ENCODE measurements around the gene FKBP15.
"Not testable (repeated sequence)": the region's sequence is repeated elsewhere in the genome, so short reads cannot be mapped to it uniquely, and the experiment has no call there.

FKBP15 gene

GRCh38 chr9:113235701-113236255, 14.7 kb upstream of the FKBP15 start:
- not testable (repeated sequence) for DNase-seq

DNA sequence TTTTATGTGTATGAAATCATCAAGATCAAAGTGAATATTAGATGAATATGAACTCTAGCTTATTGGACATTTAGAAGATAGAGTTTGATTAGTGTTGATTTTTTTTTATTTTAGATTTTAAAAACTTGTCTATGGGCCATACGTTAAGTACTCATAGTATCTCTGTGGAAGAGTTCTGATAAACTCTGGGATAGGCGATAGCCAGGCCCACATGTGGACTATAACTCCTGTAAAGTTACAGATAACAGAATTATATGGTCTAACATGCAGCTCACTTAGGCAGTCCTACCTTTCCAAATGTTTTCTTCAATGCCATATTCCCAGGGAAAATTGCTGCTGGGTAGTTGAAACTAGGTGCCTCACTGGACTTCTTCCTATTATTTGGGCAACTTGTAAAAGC, 10.6 kb upstream of the FKBP15 start:
- no peak for DNase-seq

DNA sequence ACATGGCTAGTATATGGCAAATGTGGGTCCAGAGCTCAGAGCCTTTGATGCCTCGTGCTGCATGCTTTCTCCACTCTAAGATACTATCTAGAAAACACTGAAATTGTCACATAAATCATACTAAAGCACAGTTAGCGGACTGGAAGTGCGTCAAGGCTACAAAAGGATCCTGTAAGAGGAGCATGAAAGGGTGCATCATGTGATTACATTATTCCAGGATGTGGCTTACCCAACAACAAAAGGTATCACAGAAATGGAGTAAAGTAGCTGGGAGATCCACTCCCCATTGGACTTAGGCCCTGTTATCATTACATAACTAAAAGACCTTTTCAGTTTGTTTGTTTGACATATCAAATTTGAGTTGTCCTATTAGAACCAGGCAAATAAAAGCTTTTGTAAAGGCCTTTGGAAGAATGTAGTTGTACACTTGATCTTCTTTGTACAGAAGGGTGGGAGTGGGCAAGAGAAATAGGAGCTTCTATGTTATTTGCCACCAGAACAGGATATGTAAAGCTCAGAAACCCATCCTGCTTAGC, 7.1 kb upstream of the FKBP15 start:
- no peak for DNase-seq

- no peak for DNase-seq
Observed at GRCh38 chr9:113227436-113227835, 6.4 kb upstream of the FKBP15 start.

DNA sequence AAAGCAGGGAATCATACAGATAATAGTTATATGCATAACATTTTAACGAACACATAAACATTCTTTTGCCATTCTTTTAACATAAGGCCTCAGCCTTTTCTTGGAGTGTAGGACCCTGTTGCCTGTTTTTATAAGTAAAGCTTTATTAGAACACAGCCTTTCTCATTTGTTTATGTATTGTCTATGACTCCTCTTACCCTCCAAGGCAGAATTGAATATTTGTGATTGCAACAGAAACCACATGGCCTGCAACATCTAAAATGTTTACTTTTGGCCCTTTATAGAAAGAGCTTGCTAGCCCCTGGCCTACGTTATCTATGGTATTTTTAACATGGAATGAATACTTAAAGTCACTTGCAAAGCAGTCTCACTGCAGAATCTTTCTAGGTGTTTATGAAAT, 2.9 kb upstream of the FKBP15 start:
- no peak for DNase-seq

- DNase-seq = no peak
Observed at GRCh38 chr9:113222482-113222841, 1.4 kb upstream of the FKBP15 start.

GRCh38 chr9:113221800-113222481, 864 bp upstream of the FKBP15 start:
- no peak for DNase-seq

DNA sequence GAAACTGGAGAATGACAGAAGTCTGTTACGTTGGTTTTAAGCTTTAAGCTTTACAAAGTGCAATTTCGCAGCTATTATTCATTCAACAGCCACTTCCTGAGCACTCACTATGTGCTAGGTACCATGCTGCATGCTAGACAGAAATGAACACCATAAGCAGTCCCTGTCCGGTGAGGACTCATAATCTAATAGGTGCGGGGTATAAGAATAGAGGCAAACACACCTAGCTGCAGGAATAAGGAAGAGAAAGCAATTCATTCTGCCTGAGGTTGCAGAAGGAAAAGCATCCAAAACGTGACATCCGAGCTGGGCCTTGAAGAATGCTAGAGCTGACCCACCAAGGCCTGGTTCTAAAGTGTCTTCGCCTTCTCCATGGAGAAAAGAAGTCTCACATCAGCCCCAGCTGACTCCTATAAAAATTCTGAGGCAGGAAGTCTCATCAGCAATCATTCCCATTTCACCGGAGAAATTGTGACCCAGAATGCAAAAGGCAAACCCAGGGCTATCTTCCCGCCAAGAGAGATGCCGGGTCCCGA, 542 bp downstream of the FKBP15 start:
- DNase-seq = no peak

- no peak for DNase-seq
Observed at GRCh38 chr9:113219969-113220368, 1.1 kb downstream of the FKBP15 start.

DNA sequence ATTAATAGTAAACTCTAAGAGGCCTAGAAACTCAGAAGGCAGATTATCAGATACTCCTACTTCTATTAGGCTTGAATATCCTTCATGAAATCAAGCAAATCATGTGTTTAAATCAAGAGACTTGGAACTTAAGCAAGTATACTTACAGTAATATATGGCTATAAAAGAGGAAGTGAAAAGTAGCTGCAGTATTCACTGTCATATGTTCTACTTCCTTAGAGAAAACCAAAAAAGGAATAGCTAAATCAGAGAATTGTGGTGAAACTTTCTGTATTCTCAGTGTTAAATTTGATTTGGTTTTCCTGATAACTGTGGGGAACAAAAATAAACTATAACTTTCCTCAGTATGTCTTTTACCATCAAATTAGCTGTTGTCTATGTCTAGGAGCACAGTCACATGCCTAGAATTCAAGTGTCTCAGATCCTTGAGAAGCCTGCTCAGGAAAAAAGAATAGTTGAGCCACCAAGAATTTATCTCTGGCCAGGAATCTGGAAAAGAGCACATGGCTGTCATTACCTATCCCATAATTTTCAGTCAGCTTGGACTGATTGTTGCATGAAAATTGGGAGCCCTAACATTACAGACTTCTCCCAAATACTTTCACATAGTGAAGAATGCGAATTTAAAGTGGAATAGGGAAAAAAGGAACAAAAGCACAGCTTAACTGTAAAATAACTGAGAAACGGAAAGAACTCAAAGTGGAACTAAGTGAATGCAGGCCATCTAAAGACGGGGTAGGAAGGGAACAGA, 1.7 kb downstream of the FKBP15 start:
- DNase-seq = no peak

- DNase-seq = no peak
Observed at GRCh38 chr9:113216406-113216805, 4.7 kb downstream of the FKBP15 start.

DNA sequence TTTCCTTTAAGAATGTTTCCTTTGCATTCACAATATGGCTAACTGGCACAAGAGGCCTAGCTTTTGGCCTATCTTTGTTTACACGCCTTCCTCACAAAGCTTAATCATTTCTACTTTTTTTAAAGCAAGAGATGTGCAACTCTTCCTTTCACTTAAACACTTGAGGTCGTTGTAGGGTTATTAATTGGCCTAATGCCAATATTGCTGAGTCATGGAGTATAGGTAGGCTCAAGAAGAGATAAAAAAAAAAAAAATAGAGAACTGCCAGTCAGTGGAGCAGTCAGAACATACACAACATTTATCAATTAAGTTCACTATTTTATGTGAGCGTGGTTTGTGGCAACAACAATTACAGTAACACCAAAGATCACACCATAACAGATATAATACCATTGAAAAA, 5.9 kb downstream of the FKBP15 start:
- DNase-seq = no peak

- DNase-seq = no peak
Observed at GRCh38 chr9:113210815-113211214, 10.3 kb downstream of the FKBP15 start.

DNA sequence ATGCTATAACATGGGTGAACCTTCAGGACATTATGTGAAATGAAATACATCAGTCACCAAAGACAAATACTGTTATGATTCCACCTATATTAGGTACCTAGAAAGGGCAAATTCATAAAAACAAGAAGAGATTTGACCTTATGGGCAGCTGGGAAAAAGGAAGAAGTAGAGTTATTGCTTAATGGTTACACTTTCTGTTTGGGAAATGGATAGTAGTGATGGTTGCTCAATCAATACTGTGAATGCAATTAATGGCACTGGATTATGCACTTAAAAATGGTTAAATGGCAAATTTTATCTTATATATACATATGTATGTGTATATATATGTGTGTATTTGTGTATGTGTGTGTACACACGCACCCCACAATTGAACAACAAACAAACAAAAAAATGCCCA, 15.2 kb downstream of the FKBP15 start:
- DNase-seq = no peak

DNA sequence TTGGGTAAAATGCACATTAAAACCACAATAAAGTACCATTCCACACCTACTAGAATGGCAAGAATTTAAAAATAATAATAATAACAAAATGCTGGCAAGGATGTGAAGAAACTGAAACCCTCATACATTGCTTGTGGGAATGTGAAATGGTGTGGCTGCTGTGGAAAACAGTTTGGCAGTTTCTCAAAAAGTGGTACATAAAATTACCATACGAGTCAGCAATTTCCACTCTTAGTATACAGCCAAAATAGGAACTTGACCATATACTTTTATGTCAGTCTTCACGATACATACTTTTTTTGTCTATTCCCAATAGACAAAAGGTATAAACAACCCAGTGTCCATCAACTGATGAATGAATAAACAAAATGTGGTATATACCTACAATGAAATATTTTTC, 15.6 kb downstream of the FKBP15 start:
- no peak for DNase-seq

DNA sequence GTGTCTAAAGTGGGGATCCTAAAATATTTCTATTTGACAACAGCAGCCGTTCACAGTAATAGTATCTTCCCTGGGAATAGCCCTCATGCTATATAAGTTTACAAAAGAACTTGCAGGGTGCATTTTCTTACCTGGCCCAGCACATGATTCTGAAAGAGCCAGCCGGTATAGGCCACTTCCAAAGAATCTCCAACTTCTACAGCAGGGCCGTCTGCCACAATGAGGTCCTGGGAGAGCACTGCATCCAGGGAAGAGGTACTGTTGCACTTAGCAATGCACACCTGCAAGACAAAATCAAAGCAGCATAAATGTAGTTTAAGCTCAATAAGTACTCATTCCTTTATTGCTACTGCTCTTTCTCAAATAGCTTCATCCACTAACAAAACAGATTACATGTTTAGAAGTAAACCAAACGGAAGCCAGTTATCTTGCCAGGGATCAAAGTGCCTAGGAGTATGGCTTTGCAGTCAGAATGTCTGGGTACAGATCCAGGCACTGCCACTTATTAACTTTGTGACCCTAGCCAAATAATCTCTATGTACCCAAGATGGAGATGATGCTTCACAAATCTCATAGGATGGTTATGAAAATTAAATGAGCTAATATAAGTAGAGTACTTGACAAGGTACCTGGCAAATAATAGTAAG, 21.3 kb downstream of the FKBP15 start:
- DNase-seq = no peak

GRCh38 chr9:113192455-113192854, 28.6 kb downstream of the FKBP15 start:
- no peak for DNase-seq

DNA sequence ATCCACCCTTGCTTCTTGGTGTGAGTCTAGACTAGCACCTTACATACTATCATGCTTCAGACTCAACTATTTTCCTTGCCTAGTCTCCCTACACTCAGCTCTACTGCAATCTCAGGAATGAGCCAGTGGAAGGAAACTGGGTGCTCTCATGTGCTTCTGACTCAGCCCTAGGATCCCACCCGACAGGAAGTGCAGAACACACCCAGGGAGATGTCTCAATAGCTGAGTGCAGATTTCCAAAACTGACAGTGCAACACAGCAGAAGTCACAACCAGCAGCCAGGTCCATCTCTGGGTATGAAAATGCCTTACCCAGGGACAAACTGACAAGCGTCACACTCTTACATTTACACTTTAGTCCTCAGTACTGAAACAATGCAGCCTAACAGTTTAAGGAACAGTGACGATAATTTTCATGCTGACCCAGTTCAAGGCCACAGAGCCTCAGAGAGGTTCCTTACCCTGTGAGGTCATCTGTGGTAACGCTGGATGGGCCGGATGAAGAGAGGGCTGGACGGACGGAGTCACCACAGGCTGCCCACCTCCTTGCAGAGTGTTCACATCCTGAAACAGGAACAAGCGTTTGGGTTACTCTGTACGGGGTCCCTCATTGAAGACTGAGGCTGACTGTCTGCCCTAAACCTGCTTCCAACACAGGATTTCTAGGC, 33.0 kb downstream of the FKBP15 start:
- no peak for DNase-seq

DNA sequence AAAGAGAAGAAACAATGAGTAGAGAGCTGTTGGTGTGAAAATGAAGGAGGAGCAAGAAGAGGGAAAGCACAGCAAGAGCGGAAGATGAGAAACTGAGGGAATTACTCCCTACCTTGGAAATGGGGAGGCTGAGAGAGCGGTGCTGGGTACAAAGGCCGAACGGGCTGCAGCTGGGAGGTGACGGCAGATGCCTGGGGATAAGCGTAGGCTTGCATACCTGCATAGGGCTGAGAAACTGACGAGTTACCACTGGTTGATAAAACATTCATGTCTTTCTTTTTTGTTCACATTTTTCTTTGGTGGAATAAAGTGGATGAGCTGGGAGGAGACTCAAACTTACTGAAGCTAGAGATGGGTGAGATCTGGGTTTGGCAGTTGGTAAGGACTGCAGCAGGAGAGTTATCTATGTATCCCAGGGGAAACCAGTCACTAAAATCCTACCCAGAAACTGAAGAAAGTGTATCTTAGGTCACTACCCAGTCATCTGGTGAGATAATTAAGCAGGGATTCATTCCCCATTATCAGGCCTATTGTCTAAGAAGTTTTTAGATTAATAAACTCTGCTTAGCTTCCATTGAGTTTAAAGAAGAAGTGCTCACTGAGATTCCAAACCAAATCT, 34.8 kb downstream of the FKBP15 start:
- no peak for DNase-seq

DNA sequence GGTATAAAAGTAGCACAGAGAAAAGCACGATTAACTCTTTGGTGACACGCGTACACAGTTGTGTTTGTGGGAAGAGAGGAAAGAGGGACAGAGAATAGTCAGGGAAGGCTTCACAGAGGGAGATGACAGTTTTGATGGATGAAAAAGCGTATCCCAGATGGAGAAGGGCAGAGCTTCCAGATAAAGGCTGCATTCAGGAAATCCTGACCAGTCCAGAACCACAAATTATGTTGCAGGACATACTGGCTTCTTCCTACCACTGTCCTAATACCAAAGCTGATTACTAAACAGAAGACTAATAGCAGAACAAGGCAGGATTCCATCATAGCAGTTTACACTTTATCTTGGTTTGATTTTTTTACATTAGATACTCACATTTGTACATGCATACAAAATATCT, 35.8 kb downstream of the FKBP15 start:
- no peak for DNase-seq

GRCh38 chr9:113184539-113184938, 36.5 kb downstream of the FKBP15 start:
- DNase-seq = no peak

DNA sequence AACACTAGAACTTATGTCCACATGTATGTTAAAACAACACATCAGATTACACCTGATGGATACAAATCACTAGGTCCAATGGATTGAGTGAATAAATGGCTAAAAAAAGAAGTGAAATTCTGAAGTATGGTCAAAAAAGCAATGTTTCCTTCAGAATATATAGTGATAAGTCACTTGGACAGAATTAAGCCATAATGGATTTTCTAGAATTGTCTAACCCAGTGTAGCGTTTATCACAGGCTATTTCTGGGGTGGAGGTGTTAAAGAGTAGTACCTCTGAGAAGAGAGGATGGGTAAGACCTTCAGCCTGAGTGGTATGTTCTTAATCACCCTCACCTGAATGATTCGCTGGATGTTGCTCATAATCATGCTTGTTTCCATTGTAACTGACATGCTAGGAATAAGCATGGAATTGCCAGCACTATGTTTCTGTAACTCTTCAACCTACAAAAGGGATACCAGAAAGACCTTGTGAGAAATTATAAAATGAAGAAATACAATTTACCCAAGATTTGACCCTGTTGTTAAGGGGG, 37.1 kb downstream of the FKBP15 start:
- DNase-seq = no peak

Measured in activated CD4-positive, alpha-beta T cell treated with anti-CD3 and anti-CD28 coated beads, Interleukin-2, amount 50 U/mL, for 1 hour (primary cell).